K562 (cell line): Measurements from ENCODE around the gene GALNS. TPM values are rescaled to one million over a fixed set of nuclear protein-coding genes. Genes with fewer than 3 reads are reported as not detected.

Experiments used
- ATAC-seq: fragments of 200-7000 bp; cut with Tn5 transposase; 3 replicates; pipeline ENCODE4 v1.9.1; 2020; ENCODE audit warnings: moderate library complexity
- BruUV-seq: library from RNA; stranded (reverse); fragments of 400-500 nt; replicated peaks from 2 replicates; lab custom pipeline; 2021; lab: Mats Ljungman, UMichigan
- CTCF ChIA-PET: fragments of 300-600 bp; formaldehyde crosslinking; extraction: SDS; loops from one replicate; lab custom pipeline; 2021; ENCODE audit warnings: low intra/inter-chr PET ratio; lab: Yijun Ruan, JAX
- POLR2A ChIA-PET: fragments of 300-600, 350-650 bp; sonication (Branson Sonifier 250); formaldehyde crosslinking; extraction: SDS; loops from one replicate; lab custom pipeline; 2021; ENCODE audit warnings: antibody characterized with exemption, inconsistent platforms; lab: Yijun Ruan, JAX
- DNase-seq, 4 experiments: peaks; one replicate each; pipeline versions ENCODE4 v3.0.0 to v3.0.0-alpha.2; 2011 to 2018; ENCODE audit warnings: low spot score in 3 of 4, mixed read lengths in 3 of 4; ENCODE audit errors: extremely low read depth in 1 of 4
- FAIRE-seq: peaks from 2 replicates; lab custom pipeline; 2011; peaks lifted over from hg19 to GRCh38; lab: Jason Lieb, UNC
- H2AFZ ChIP-seq: 2 replicates; pipeline ENCODE4 v1.6.0; 2011; ENCODE audit warnings: low read depth, low read length, control low read depth, inconsistent platforms
- H3K27ac ChIP-seq: fragments of 200-600 bp; 3 replicates; pipeline ENCODE4 v1.8.0; 2011; ENCODE audit warnings: low read depth, mild to moderate bottlenecking, control low read depth, inconsistent platforms, low read length, moderate library complexity, mixed read lengths; ENCODE audit errors: extremely low read depth
- H3K27me3 ChIP-seq, 2 experiments: fragments of 300-600 bp in 1 of 2; 2 replicates in 1 of 2; 3 replicates in 1 of 2; pipeline versions ENCODE4 v1.6.0 to v1.8.0; 2011; ENCODE audit warnings: inconsistent platforms in 2 of 2, low read length in 2 of 2, mild to moderate bottlenecking in 1 of 2, mixed read lengths in 1 of 2, moderate library complexity in 1 of 2; ENCODE audit not compliant: control insufficient read depth in 2 of 2, insufficient read depth in 2 of 2
- H3K36me3 ChIP-seq: fragments of 300-600 bp; 3 replicates; pipeline ENCODE4 v1.8.0; 2011; ENCODE audit warnings: mild to moderate bottlenecking, low read length, inconsistent platforms; ENCODE audit not compliant: control insufficient read depth, insufficient read depth
- H3K4me1 ChIP-seq, 2 experiments: fragments of 200-600 bp in 1 of 2; replicated peaks in 1 of 2; 2 replicates in 1 of 2; 3 replicates in 1 of 2; pipeline versions ENCODE4 v1.5.1 to v1.8.0; 2011; ENCODE audit warnings: inconsistent platforms in 2 of 2, low read length in 2 of 2, mild to moderate bottlenecking in 1 of 2, mixed read lengths in 1 of 2, moderate library complexity in 1 of 2; ENCODE audit not compliant: control insufficient read depth in 2 of 2, insufficient read depth in 2 of 2
- H3K4me2 ChIP-seq: 2 replicates; pipeline ENCODE4 v1.6.1; 2011; ENCODE audit warnings: low read length, control low read depth, inconsistent platforms, mixed read lengths; ENCODE audit not compliant: insufficient read depth
- H3K4me3 ChIP-seq: fragments of 200-600 bp; sonication (generic), shearing (Covaris generic); 2 replicates; pipeline ENCODE4 v1.5.1; 2016; ENCODE audit warnings: control low read depth, inconsistent platforms
- H3K79me2 ChIP-seq: fragments of 200-600 bp; 3 replicates; pipeline ENCODE4 v1.8.0; 2011; ENCODE audit warnings: low read length, inconsistent platforms; ENCODE audit not compliant: control insufficient read depth, insufficient read depth
- H3K9ac ChIP-seq, 2 experiments: 2 replicates each; pipeline versions ENCODE4 v1.6.0 to v1.6.1; 2011; ENCODE audit warnings: low read depth in 2 of 2, low read length in 2 of 2, control low read depth in 1 of 2, inconsistent platforms in 1 of 2, mild to moderate bottlenecking in 1 of 2, mixed read lengths in 1 of 2; ENCODE audit not compliant: insufficient read depth in 1 of 2
- H3K9me1 ChIP-seq: one replicate; pipeline ENCODE4 v1.6.0; 2011; ENCODE audit warnings: inconsistent platforms, mild to moderate bottlenecking, low read length, moderate library complexity; ENCODE audit not compliant: control insufficient read depth, insufficient read depth
- H3K9me3 ChIP-seq: replicated peaks from 2 replicates; pipeline ENCODE4 v1.5.1; 2011; ENCODE audit warnings: low read depth, low read length, inconsistent platforms; ENCODE audit not compliant: control insufficient read depth, insufficient read depth
- H4K20me1 ChIP-seq: replicated peaks from 2 replicates; pipeline ENCODE4 v1.6.1; 2011; ENCODE audit warnings: low read length, inconsistent platforms, mixed read lengths; ENCODE audit not compliant: control insufficient read depth, insufficient read depth
- E2F6 ChIP-seq, 2 experiments: IDR thresholded peaks; 2 replicates each; pipeline ENCODE4 v1.6.1; 2011; ENCODE audit warnings: borderline replicate concordance in 1 of 2, control low read depth in 1 of 2, low read depth in 1 of 2, low read length in 1 of 2, mild to moderate bottlenecking in 1 of 2, mixed read lengths in 1 of 2, moderate library complexity in 1 of 2; ENCODE audit not compliant: insufficient read depth in 1 of 2, insufficient read length in 1 of 2, poor library complexity in 1 of 2, severe bottlenecking in 1 of 2; ENCODE audit errors: extremely low read depth in 1 of 2
- POLR2G ChIP-seq: fragments of 200-400 bp; formaldehyde crosslinking; IDR thresholded peaks from 2 replicates; pipeline ENCODE4 v1.6.1; 2017; ENCODE audit warnings: low read depth, mild to moderate bottlenecking, antibody characterized with exemption, low read length, moderate library complexity
- RBBP5 ChIP-seq: fragments of 200-600 bp; sonication (generic); IDR thresholded peaks from 2 replicates; pipeline ENCODE4 v1.6.1; 2012; ENCODE audit warnings: borderline replicate concordance, mild to moderate bottlenecking, low read length, control low read depth, inconsistent platforms; ENCODE audit not compliant: insufficient read depth, poor library complexity, severe bottlenecking
- RNF2 ChIP-seq: sonication (generic); IDR thresholded peaks from 2 replicates; pipeline ENCODE4 v1.6.1; 2016
- SIRT6 ChIP-seq: IDR thresholded peaks from one replicate; pipeline ENCODE4 v1.6.1; 2012; ENCODE audit warnings: low read depth, mild to moderate bottlenecking, control low read depth, inconsistent platforms, low read length, moderate library complexity
- SMAD2 ChIP-seq: fragments of 150-350 bp; IDR thresholded peaks from 2 replicates; pipeline ENCODE4 v1.6.1; 2014; ENCODE audit warnings: low read depth, mild to moderate bottlenecking, low read length
- SUPT5H ChIP-seq: fragments of 450-650 bp; IDR thresholded peaks from 2 replicates; pipeline ENCODE4 v1.6.1; 2016
- U2AF1 ChIP-seq: fragments of 200-400 bp; formaldehyde crosslinking; optimal IDR thresholded peaks from 2 replicates; pipeline ENCODE3; 2017; ENCODE audit warnings: mild to moderate bottlenecking, low read depth, low read length, moderate library complexity
- UBTF ChIP-seq, 2 experiments: IDR thresholded peaks; 2 replicates each; pipeline ENCODE4 v1.6.1; 2012; ENCODE audit warnings: improper control_type of control experiment in 2 of 2, low read depth in 2 of 2, low read length in 2 of 2, borderline replicate concordance in 1 of 2
- WGBS: fragments of 100-300 bp; shearing (Covaris generic); methylation state at CpG from one replicate; pipeline ENCODE4 v1.1.6; 2016; ENCODE audit warnings: low coverage, mixed read lengths; ENCODE audit not compliant: insufficient coverage; ENCODE audit errors: missing lambda C conversion rate; 5-methylcytosine and 5-hydroxymethylcytosine counted together
- in situ Hi-C: fragments of 300-500 bp; cut with MboI; formaldehyde crosslinking; loops from 4 replicates; pipeline ENCODE4 v1.15.0; 2018; ENCODE audit warnings: inconsistent platforms, mixed read lengths
- intact Hi-C: fragments of 100-400 bp; cut with micrococcal nuclease; formaldehyde crosslinking; loops from 2 replicates; pipeline ENCODE4 v1.14.2; 2022
- polyA plus RNA-seq, 8 experiments: library from polyadenylated mRNA; depleted of rRNA in 4 of 8; stranded (reverse) in 5 of 8; unstranded in 3 of 8; fragments of >200 nt; fragmentation: Nextera tagmentation in 2 of 8; fragmentation: Illumina TruSeq in 1 of 8; extraction: Ambion mirVana in 2 of 8; extraction: Trizol in 1 of 8; gene quantifications; 2 replicates each; pipeline versions ENCODE4 v1.2.1 to v1.2.3, GENCODE V29; 2011 to 2014; ENCODE audit warnings: inconsistent platforms in 1 of 8, missing spikeins in 1 of 8
- total RNA-seq, 7 experiments: library from RNA; depleted of rRNA in 6 of 7; stranded (reverse); fragments of >200 nt in 6 of 7; fragmentation: Illumina TruSeq in 2 of 7; extraction: Trizol in 2 of 7; gene quantifications; 2 replicates each; pipeline versions ENCODE4 v1.2.1 to v1.2.3, GENCODE V29; 2011 to 2021; ENCODE audit warnings: low replicate concordance in 1 of 7
- TF ChIP-seq, protein P1 (sequence below): fragments of 150-350 bp; conservative IDR thresholded peaks from 2 replicates; pipeline ENCODE4 v1.6.1; 2014; ENCODE audit warnings: low read length
- TF ChIP-seq, protein P2 (sequence below): fragments of 450-650 bp; IDR thresholded peaks from one replicate; pipeline ENCODE4 v1.6.1; 2018; ENCODE audit warnings: mild to moderate bottlenecking, moderate library complexity; ENCODE audit not compliant: partially characterized antibody

The GALNS gene
- total and polyA plus RNA-seq, 9 of the 15 experiments (the other 6 are each of a cell fraction or from before 2014, with no cell fraction given): 0.38 to 13.2 (median 4.3) TPM

DNA sequence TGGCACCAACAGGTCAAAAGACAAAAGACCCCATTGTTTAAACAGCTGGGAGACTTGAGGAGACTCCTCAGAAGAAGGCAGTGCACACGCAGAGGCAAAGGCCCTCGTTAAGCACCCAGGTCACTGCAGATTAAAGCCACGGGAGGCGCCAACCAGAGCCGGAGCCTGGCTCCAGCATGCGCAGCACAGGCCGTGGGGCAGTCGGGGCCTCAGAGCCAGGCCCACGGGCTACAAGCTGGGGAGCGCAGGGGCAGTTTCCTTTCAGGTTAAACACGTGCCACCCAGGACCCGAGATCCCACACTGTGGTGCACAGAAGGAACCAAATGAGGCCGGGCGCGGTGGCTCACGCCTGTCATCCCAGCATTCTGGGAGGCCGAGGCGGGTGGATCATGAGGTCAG lies 80.9 kb downstream of the GALNS start:
- DNase-seq (no peak), ATAC-seq (no peak), FAIRE-seq (no peak)
- POLR2A ChIA-PET: interaction anchor here (0.9 to 1.8 kb wide), 3 partner anchors 9 to 17 kb away, joined by 4 to 8 read pairs (median 5); partner anchors contain the start of gene PIEZO1
- Histone ChIP-seq H2AFZ (no peak overlapping the region), H4K20me1 (peaks cover 8% of the 10 kb centered on the region), H3K9me3 (no peaks in the 10 kb centered on the region), H3K79me2 (peaks cover 99% of the 10 kb centered on the region), H3K9ac (peak overlapping the region in 1 of 2 experiments; percentile 11; a peak in 1 of 4 replicates), H3K9me1 (no peaks in the 10 kb centered on the region), H3K36me3 (peaks cover 73% of the 10 kb centered on the region), H3K4me2 (no peak overlapping the region), H3K4me1 (peaks cover 63 to 99% of the 10 kb centered on the region in 2 experiments), H3K27ac (peak overlapping the region; percentile 21; the same call in 1 of the 3 replicates), H3K27me3 (no peaks in the 10 kb centered on the region), H3K4me3 (no peak overlapping the region)
- BruUV-seq: no TSS peak
- 87% methylated on average over 17 of the region's 18 CpGs for WGBS
- CTCF ChIA-PET: no interaction called here
- intact Hi-C loops: loop anchor here (2.0 kb wide), 1 partner anchor 25 kb away; no protein-coding TSS in a partner anchor
- in situ Hi-C loops: no loop called here
- TF ChIP-seq SMAD2 (no peak), U2AF1 (no peak), SIRT6 (no peak), E2F6 (IDR thresholded peaks at IDR 0.05; ENCODE audit: borderline replicate concordance in 1 of 2, extremely low read depth in 1 of 2, insufficient read depth in 1 of 2, insufficient read length in 1 of 2, low read depth in 1 of 2, low read length in 1 of 2, poor library complexity in 1 of 2, severe bottlenecking in 1 of 2) (peak in 1 of 2 experiments; percentile 28), SUPT5H (0 out of 2 replicates have a peak, but pooled peaks have one; percentile 1), UBTF (IDR thresholded peaks at IDR 0.05; ENCODE audit: borderline replicate concordance in 1 of 2, low read depth in 2 of 2, low read length in 2 of 2) (no peak), RNF2 (no peak), RBBP5 (no peak), POLR2G (peak; percentile 71; the same call in 1 of the 2 replicates)
- TF ChIP-seq, protein P1, sequence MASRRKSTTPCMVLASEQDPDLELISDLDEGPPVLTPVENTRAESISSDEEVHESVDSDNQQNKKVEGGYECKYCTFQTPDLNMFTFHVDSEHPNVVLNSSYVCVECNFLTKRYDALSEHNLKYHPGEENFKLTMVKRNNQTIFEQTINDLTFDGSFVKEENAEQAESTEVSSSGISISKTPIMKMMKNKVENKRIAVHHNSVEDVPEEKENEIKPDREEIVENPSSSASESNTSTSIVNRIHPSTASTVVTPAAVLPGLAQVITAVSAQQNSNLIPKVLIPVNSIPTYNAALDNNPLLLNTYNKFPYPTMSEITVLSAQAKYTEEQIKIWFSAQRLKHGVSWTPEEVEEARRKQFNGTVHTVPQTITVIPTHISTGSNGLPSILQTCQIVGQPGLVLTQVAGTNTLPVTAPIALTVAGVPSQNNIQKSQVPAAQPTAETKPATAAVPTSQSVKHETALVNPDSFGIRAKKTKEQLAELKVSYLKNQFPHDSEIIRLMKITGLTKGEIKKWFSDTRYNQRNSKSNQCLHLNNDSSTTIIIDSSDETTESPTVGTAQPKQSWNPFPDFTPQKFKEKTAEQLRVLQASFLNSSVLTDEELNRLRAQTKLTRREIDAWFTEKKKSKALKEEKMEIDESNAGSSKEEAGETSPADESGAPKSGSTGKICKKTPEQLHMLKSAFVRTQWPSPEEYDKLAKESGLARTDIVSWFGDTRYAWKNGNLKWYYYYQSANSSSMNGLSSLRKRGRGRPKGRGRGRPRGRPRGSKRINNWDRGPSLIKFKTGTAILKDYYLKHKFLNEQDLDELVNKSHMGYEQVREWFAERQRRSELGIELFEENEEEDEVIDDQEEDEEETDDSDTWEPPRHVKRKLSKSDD: no peak
- TF ChIP-seq, protein P2, sequence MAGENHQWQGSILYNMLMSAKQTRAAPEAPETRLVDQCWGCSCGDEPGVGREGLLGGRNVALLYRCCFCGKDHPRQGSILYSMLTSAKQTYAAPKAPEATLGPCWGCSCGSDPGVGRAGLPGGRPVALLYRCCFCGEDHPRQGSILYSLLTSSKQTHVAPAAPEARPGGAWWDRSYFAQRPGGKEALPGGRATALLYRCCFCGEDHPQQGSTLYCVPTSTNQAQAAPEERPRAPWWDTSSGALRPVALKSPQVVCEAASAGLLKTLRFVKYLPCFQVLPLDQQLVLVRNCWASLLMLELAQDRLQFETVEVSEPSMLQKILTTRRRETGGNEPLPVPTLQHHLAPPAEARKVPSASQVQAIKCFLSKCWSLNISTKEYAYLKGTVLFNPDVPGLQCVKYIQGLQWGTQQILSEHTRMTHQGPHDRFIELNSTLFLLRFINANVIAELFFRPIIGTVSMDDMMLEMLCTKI: no peak
